Natural killer cell (primary cell): ENCODE results near the gene ELP4. TPM values are rescaled to one million over a fixed set of nuclear protein-coding genes. Genes with fewer than 3 reads are reported as not detected.

Experiments used
- ATAC-seq, 3 donors: fragments of 150-1000 bp in 2 of 3; fragments of 200-7000 bp in 1 of 3; cut with Tn5 transposase; 1 replicate in 1 of 3; 2 replicates in 2 of 3; pipeline ENCODE4 v1.10.0; 2021; ENCODE audit warnings: mild to moderate bottlenecking in 2 of 3, moderate library complexity in 2 of 3
- DNase-seq, 2 donors: peaks; one replicate each; pipeline versions ENCODE4 v3.0.0 to v3.0.0-alpha.2; 2013 to 2021; ENCODE audit warnings: mixed read lengths in 1 of 2
- H3K27ac ChIP-seq: one replicate; pipeline ENCODE4 v1.5.1; 2013; ENCODE audit warnings: mild to moderate bottlenecking, low read length
- H3K27me3 ChIP-seq: one replicate; pipeline ENCODE4 v1.6.1; 2013; ENCODE audit warnings: low read length; ENCODE audit not compliant: control insufficient read depth, insufficient read depth
- H3K36me3 ChIP-seq: one replicate; pipeline ENCODE4 v1.6.1; 2013; ENCODE audit warnings: low read length; ENCODE audit not compliant: control insufficient read depth, insufficient read depth
- H3K4me1 ChIP-seq: one replicate; pipeline ENCODE4 v1.6.1; 2013; ENCODE audit warnings: low read length; ENCODE audit not compliant: control insufficient read depth, insufficient read depth
- H3K4me3 ChIP-seq: one replicate; pipeline ENCODE4 v1.5.1; 2013; ENCODE audit warnings: low read length
- H3K9me3 ChIP-seq: one replicate; pipeline ENCODE4 v1.6.1; 2013; ENCODE audit warnings: low read length; ENCODE audit not compliant: control insufficient read depth, insufficient read depth
- H3K27ac Mint-ChIP-seq, 2 donors: one replicate each; pipeline ENCODE4 v1.8.0; 2022; ENCODE audit warnings: mild to moderate bottlenecking in 2 of 2, mixed read lengths in 2 of 2, moderate library complexity in 1 of 2
- H3K27me3 Mint-ChIP-seq, 2 donors: one replicate each; pipeline ENCODE4 v1.8.0; 2022; ENCODE audit warnings: low read depth in 2 of 2, mixed read lengths in 2 of 2
- H3K36me3 Mint-ChIP-seq: one replicate; pipeline ENCODE4 v1.8.0; 2022; ENCODE audit warnings: mixed read lengths
- H3K4me1 Mint-ChIP-seq, 2 donors: one replicate each; pipeline ENCODE4 v1.8.0; 2022; ENCODE audit warnings: mixed read lengths in 2 of 2
- H3K4me3 Mint-ChIP-seq: one replicate; pipeline ENCODE4 v1.8.0; 2022; ENCODE audit warnings: mild to moderate bottlenecking, moderate library complexity, mixed read lengths
- H3K9me3 Mint-ChIP-seq, 2 donors: one replicate each; pipeline ENCODE4 v1.8.0; 2022; ENCODE audit warnings: mixed read lengths in 2 of 2
- CTCF ChIP-seq: fragments of 200-600 bp; IDR thresholded peaks from one replicate; pipeline ENCODE4 v1.8.0; 2022; ENCODE audit warnings: antibody characterized with exemption
- WGBS: methylation state at CpG from one replicate; pipeline ENCODE4 v1.1.7; 2013; ENCODE audit warnings: missing lambda C conversion rate; ENCODE audit not compliant: insufficient coverage; 5-methylcytosine and 5-hydroxymethylcytosine counted together
- intact Hi-C: fragments of 100-400 bp; cut with micrococcal nuclease; formaldehyde crosslinking; loops from one replicate; pipeline ENCODE4 v1.14.2; 2022
- total RNA-seq, 4 donors: library from RNA; stranded (reverse); fragments of 120-200 nt in 1 of 4; gene quantifications; one replicate each; pipeline versions ENCODE4 v1.2.3 to v1.2.4, GENCODE V29; 2013 to 2022

The ELP4 gene
- total RNA-seq, 3 donors from 2014 or later (not counting 1 experiment from before 2014, with no cell fraction given): 22.8 to 29.6 (median 23.4) TPM

- Mint-ChIP-seq H3K36me3 (no peaks in the 10 kb centered on the region), H3K4me3 (no peak overlapping the region), H3K9me3 (no peaks in the 10 kb centered on the region), H3K4me1 (no peaks in the 10 kb centered on the region), H3K27ac (no peak overlapping the region), H3K27me3 (no peaks in the 10 kb centered on the region)
- no peak for ATAC-seq
- no peaks in the 10 kb centered on the region for H3K27me3 ChIP-seq
- no peak for DNase-seq
- H3K9me3 ChIP-seq: no peaks in the 10 kb centered on the region
- 73% methylated on average over 2 of the region's 2 CpGs for WGBS
- H3K36me3 ChIP-seq: no peaks in the 10 kb centered on the region
- intact Hi-C loops: no loop called here
- H3K4me1 ChIP-seq: no peaks in the 10 kb centered on the region
- H3K27ac ChIP-seq: no peak overlapping the region
- TF ChIP-seq CTCF: no peak
- H3K4me3 ChIP-seq: no peak overlapping the region
These were observed 201.6 kb downstream of the ELP4 start for GRCh38 chr11:31711137-31711536.

GRCh38 chr11:31712851-31713250 is 203.3 kb downstream of the ELP4 start:
- Histone ChIP-seq H3K27ac (no peak overlapping the region), H3K36me3 (no peaks in the 10 kb centered on the region), H3K4me1 (no peaks in the 10 kb centered on the region), H3K27me3 (no peaks in the 10 kb centered on the region), H3K4me3 (no peak overlapping the region), H3K9me3 (no peaks in the 10 kb centered on the region)
- Mint-ChIP-seq H3K27ac (no peak overlapping the region), H3K4me3 (no peak overlapping the region), H3K27me3 (no peaks in the 10 kb centered on the region), H3K9me3 (no peaks in the 10 kb centered on the region), H3K4me1 (no peaks in the 10 kb centered on the region), H3K36me3 (no peaks in the 10 kb centered on the region)
- intact Hi-C loops: no loop called here
- 88% methylated on average over 1 of the region's 2 CpGs for WGBS
- ATAC-seq (no peak), DNase-seq (no peak)
- TF ChIP-seq CTCF: no peak

GRCh38 chr11:31714840-31715239 is 205.3 kb downstream of the ELP4 start:
- TF ChIP-seq CTCF: no peak
- Histone ChIP-seq H3K4me1 (no peaks in the 10 kb centered on the region), H3K36me3 (no peaks in the 10 kb centered on the region), H3K9me3 (no peaks in the 10 kb centered on the region), H3K27ac (no peak overlapping the region), H3K4me3 (no peak overlapping the region), H3K27me3 (no peaks in the 10 kb centered on the region)
- Mint-ChIP-seq H3K4me3 (no peak overlapping the region), H3K36me3 (no peaks in the 10 kb centered on the region), H3K27me3 (no peaks in the 10 kb centered on the region), H3K27ac (no peak overlapping the region), H3K4me1 (no peaks in the 10 kb centered on the region), H3K9me3 (no peaks in the 10 kb centered on the region)
- DNase-seq: no peak
- WGBS: 83% methylated on average over 2 of the region's 3 CpGs
- intact Hi-C loops: no loop called here
- no peak for ATAC-seq

- Mint-ChIP-seq H3K27me3 (no peaks in the 10 kb centered on the region), H3K36me3 (no peaks in the 10 kb centered on the region), H3K9me3 (no peaks in the 10 kb centered on the region), H3K4me1 (peaks cover 8 to 10% of the 10 kb centered on the region in 2 donors), H3K27ac (no peak overlapping the region), H3K4me3 (no peak overlapping the region)
- DNase-seq: no peak
- WGBS: 87% methylated on average over 2 of the region's 2 CpGs
- no peaks in the 10 kb centered on the region for H3K27me3 ChIP-seq
- H3K9me3 ChIP-seq: no peaks in the 10 kb centered on the region
- no peak for TF ChIP-seq CTCF
- H3K36me3 ChIP-seq: no peaks in the 10 kb centered on the region
- no peak for ATAC-seq
- H3K4me3 ChIP-seq: no peak overlapping the region
- intact Hi-C loops: no loop called here
- H3K27ac ChIP-seq: no peak overlapping the region
- no peaks in the 10 kb centered on the region for H3K4me1 ChIP-seq
These were observed 210.7 kb downstream of the ELP4 start for GRCh38 chr11:31720225-31720624.
